ENCODE results near the gene DCN.

Gene DCN

GRCh38 chr12:91183551-91183950 lies 934 bp upstream of the DCN start:
- DNase-seq = no peak

DNA sequence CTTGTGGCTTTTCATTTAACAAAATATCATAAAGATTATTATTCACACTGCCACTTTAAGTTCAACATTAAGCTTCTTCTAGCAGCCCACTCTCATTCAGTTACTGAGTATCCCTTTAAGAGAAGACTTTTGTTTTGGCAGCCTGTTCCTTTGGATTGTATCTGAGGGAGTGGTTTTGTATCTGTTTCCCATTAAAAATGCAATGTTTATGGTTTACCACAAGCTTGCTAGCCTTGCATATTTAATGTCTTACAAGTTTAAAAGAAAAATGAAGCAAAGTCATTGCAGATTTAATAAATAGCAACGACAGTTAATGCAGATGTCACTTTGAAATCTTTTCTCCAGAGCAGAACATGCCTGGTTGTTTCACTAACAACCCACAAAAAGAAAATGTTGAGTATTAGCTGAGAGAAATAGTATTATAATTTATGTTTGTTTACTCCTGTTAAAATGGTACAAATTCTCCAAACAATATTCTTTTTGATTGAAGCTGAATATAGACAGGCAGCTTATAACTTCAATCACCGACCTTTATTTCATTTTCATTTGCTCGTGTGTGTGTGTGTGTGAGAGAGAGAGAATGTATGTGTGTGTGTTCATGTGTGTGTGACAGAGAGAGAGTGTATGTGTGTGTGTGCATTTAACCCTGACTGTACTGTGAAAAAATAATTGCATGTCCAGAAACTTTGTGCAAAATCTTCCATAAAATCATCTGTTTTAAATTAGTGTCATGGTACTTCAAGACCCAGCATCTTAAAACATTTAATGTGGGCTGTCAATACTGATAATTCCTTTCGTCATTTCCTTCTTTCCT lies 1.8 kb downstream of the DCN start:
- no peak for DNase-seq

GRCh38 chr12:91179966-91180561 lies 2.6 kb downstream of the DCN start:
- no peak for DNase-seq

DNA sequence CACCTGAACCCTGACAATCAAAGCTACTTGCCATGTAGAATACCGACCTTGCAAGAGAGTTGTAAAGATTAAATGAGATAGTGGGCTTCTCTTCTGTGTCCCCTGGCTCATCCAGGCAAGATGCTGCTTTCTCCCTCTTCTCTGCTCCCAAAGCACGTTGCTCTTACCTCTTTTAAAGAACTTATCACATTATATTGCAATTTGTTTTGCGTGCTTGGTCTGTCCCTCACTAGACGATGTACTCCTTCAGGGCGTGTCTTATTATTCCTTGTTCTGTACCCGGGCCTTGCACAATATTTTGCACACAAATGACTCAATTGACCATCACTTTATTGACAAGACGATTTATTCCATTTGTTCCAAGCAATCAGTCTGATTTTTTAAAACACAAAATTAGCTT lies 3.3 kb downstream of the DCN start:
- no peak for DNase-seq

DNA sequence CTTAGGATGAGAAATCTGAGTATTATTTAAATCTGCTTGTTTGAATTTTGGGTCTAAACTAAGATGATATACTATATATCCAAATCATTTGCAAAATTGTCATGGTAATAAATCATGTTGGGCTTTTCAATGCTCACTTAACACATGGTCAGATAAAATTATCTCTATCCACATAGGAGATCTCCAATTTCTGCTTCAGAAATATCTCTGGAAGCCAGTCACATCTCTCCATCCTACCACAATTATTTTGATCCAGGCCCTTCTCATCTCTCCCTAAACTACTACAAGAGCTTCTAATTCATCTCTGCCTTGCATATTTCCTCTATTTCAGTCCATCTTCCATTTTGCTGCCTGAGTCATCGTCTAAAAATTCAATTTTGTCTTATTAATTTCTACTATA lies 3.8 kb downstream of the DCN start:
- no peak for DNase-seq

DNA sequence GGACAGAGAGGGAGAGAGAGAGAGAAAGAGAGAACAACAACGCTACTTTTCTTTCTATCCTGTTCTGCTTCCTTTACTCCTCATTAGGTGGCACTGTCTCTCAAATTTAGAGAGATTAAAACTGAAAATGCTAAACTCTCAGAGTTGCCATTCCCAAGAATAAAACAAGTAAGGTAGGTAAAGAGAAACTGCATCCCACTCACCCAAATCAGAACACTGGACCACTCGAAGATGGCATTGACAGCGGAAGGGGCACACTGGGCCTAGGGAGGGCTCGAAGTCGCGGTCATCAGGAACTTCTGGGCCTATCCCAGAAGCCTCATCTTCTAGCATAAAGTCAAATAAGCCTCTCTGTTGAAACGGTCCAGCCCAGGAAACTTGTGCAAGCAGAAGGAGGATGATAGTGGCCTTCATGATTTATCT lies 4.5 kb downstream of the DCN start:
- DNase-seq = no peak

DNA sequence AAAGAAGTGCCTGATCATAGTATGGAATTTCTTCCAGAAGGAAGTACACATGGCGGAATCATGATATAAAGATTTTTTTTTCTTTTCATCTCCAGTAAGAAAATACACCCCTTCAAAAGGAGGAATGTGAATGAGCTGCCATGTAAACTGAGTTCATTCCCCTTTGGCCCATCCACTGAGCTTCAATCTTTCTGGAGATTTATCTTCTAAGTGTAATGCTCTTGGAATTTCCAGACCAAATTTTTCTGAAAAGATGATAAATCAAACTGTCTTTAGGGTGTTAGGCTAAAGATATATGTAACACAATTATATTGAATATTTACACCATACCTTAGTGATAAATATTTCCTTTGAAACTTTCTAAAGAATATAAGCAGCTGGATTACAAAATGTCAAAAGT lies 5.2 kb downstream of the DCN start:
- DNase-seq = no peak

GRCh38 chr12:91176915-91177314 lies 5.7 kb downstream of the DCN start:
- no peak for DNase-seq

- DNase-seq = no peak
These were observed 6.3 kb downstream of the DCN start for GRCh38 chr12:91176358-91176757.

DNA sequence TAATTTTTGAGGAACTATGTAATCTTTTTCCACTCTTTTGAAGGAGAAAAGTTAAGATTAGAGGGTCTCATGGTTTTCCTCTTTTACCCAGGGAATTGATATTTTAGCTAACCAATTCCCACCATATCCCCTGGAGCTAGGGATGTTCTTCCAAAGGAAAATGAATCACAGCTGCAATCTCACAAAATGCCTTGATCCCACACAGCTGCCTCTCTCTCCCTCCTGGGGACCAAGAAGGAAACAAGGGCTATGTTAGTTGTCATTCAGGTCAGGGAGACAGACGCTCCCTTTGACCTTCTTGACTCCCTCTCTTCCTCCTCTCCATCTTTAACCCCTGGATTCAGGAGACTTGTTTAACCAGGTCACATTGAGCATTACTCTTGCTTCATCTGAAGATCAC lies 9.5 kb downstream of the DCN start:
- DNase-seq = no peak

DNA sequence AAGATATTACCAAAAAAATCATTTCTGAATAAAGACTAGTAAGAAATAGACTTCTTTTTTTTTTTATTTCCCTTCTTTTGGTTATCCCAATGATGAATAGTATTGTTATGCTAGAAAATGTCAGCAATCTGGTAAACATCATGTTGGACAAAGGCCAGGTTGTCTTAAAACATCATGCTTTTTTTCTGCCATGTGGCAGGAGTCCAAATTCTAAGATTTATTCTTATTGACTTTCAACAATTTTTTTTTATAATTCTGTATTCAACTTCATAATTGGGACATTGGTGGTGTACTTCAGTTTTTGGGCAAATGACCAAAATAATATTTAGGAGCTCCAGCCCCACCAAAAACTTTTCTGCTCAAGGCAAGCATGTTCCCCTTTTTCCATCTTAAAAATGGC lies 10.5 kb downstream of the DCN start:
- DNase-seq = no peak

DNA sequence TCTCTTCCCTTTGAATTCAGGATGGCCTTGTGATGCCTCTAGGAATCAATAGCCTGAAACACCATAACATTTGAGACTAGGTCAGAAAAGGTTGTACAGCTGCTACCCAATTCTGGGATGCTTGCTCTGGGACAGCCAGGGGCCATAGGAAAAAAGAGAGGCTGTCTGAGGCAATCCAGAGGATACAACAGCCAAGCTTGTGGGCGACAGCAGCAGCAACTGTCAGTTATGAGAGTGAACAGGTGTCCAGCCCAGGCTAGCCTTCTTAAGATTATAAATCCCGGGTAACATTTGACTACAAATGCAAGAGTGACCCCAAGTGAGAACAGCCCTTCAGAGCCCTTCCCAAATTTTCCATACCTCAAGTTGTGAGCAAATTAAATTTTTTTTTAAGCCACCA lies 11.1 kb downstream of the DCN start:
- no peak for DNase-seq

GRCh38 chr12:91163116-91163515 lies 19.5 kb downstream of the DCN start:
- no peak for DNase-seq

DNA sequence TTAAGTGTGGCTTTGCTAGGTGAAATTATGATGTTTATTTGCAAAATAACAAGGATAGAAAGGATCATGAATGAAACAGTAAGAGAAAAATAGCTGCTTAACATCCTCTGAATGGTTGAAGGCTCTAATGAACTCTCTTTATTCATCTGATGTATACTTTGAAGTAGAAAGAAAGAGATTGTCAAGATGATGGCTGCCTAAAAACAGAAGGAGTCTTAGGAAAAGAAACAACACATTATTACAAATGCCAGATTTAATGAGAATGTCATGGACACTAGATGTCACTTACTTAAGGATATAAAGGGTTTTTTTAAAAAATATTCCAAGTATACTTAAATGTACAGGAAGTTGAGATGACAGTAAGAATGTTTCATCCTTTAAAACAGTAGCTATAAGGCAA lies 21.6 kb downstream of the DCN start:
- DNase-seq = no peak

GRCh38 chr12:91155990-91156389 lies 26.6 kb downstream of the DCN start:
- DNase-seq = no peak

DNA sequence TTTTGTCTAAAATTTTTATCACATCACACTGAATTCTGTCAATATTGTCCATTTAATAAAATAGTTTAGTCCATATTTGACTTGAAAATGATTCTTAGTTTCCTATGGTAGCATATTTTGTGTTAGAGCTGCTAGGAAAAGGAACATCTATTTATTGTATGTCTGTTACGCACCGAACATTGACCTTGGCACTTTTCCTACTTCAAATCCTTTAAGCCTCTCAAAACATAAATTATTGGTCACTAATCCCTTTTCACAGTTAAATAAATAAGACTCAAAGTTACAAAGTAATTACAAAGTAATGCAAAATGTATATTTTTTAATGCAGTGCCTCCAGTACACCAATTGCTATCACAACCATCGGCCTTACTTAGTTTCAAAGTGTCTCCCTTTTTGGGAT lies 28.5 kb downstream of the DCN start:
- no peak for DNase-seq

DNA sequence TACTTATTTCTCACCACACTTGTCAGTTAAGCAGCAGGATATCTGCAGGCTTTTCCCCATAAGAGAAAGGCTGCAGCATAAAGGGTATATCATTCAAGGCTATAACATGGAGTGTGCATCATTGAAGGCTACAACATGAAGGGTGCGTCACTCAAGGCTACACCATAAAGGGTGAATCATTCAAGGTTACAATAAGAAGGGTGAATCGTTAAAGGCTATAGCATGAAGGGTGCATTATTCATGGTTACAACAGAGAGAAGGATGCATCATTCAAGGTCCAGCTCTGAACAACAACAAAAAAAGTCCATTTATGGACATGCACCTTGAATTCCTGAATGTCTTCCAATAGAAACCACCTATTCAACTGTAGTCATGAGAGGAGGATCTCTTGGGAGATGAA lies 38.6 kb downstream of the DCN start:
- no peak for DNase-seq

- no peak for DNase-seq
These were observed 39.4 kb downstream of the DCN start for GRCh38 chr12:91143206-91143605.

- no peak for DNase-seq
These were observed 40.4 kb downstream of the DCN start for GRCh38 chr12:91142221-91142631.

- no peak for DNase-seq
These were observed 42.3 kb downstream of the DCN start for GRCh38 chr12:91140026-91140931.

- no peak for DNase-seq
These were observed 43.3 kb downstream of the DCN start for GRCh38 chr12:91139286-91139685.

GRCh38 chr12:91138337-91138920 lies 44.2 kb downstream of the DCN start:
- DNase-seq = no peak

- no peak for DNase-seq
These were observed 48.7 kb downstream of the DCN start for GRCh38 chr12:91133871-91134270.
